Smooth muscle cell of the brain vasculature (primary cell): ENCODE results near the gene FAM83E.
"Not testable (repeated sequence)": the region's sequence is repeated elsewhere in the genome, so short reads cannot be mapped to it uniquely, and the experiment has no call there.

ENCODE experiments used
- DNase-seq: peaks from one replicate; pipeline ENCODE4 v3.0.0-alpha.2; 2012; ENCODE audit warnings: low read depth, low spot score

Gene FAM83E

GRCh38 chr19:48578891-48579290 is 36.0 kb downstream of the FAM83E start:
- DNase-seq: no peak

DNA sequence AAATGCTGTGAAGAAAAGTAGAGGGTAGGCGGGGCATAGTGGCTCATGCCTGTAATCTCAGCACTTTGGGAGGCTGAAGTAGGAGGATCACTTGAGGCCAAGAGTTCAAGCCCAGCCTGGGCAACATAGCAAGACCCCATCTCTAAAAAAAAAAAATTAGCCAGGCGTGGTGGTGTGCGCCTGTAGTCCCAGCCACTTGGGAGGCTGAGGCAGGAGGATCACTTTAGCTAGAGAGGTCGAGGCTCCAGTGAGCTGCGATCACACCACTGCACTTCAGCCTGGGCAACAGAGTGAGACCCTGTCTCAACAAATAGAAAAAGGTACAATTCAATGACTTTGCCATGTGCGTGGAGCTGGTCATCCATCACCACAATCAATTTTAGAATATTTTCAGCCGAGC is 37.0 kb downstream of the FAM83E start:
- not testable (repeated sequence) for DNase-seq

GRCh38 chr19:48575931-48576622 is 38.8 kb downstream of the FAM83E start:
- no peak for DNase-seq

GRCh38 chr19:48573163-48573505 is 41.7 kb downstream of the FAM83E start:
- no peak for DNase-seq

DNA sequence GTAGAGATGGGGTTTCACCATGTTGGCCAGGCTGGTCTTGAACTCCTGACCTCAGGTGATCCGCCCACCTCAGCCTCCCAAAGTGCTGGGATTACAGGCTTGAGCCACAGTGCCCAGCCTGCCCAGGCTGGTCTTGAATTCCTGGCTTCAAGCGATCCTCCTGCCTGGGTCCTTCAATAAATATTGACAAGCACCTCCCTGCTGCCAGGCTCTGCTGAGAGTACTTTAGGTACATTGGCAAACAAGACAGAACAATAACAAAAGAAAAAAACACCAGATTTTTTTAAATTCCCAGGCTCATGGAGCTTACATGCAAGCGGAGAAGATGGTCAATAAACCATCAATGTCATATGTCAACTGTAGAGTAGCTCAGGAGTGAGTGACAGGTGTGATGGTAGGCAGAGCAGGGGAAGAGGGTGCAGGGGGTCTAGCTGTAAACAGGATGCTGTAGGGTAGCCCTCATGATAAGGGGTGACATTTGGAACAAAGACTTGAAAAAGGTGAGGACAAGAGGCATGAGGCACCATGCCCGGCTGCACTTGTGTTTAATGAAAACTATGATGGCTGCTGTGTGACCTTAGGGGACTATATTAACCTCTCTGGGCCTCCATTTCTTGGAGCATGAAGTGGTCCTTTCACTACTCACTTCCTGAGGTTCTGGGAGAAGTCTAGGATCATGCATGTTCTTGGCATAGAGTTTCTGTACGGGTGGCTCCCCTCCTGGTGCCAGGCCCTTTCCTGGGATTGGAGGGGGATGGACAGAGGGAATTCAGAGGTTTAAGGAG is 43.3 kb downstream of the FAM83E start:
- no peak for DNase-seq

GRCh38 chr19:48569814-48570213 is 45.1 kb downstream of the FAM83E start:
- no peak for DNase-seq

DNA sequence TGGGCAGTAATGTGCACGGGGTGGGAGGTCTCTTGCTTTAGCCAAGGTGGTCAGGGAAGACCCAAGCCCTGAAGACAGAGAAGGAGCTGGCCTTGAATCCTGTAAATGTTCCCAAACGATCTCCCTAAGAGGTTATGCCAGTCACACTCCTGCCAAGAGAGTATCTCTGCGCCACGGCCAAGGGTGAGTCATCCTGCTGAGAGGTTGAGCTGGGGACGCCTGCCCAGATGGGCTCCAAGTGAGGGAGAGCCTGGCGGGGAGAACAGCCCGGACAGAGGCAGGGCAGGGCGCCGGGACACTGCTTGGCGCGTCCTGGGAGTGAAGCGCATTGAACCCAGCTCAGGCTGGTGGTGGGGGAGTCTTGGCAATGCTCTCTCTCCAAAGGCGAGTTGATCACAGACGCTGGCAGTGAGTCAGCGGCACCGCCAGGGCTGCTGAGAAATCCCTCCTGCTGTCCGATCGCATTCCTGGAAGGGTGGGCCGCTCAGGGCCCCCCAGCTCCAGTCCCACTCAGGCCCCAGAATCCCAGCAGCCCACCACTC is 46.5 kb downstream of the FAM83E start:
- DNase-seq: no peak

DNA sequence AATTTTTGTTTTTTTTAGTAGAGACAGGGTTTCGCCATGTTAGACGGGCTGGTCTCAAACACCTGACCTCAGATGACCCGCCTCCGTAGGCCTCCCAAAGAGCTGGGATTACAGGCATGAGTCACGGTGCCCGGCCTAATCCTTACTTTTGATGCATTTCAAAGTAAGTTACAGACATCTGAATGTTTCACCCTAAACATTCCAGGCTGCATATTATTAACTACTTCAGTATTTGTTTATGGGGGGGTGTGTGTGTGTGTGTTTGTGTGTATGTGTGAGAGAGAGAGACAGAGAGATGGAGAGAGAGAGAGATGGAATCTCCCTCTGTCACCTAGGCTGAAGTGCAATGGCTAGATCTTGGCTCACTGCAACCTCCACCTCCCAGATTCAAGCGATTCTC is 49.8 kb downstream of the FAM83E start:
- DNase-seq: no peak
